ENCODE data around the gene NOP10. TPM values are rescaled to one million over a fixed set of nuclear protein-coding genes. Genes with fewer than 3 reads are reported as not detected.

NOP10 gene
- 504 to 564 TPM (median 541 TPM) in 5 replicates for total RNA-seq (2022; extraction: Qiagen RNA extraction)

GRCh38 chr15:34342737-34343575, at the start of gene NOP10, which contains the start of gene NUTM1:
TSS of gene NOP10 (minus strand) at chr15:34343136. CDS start at chr15:34343073, 63 bp downstream.
TSS of gene NUTM1 (plus strand) at chr15:34343315. CDS start at chr15:34343697, 382 bp downstream.

DNA sequence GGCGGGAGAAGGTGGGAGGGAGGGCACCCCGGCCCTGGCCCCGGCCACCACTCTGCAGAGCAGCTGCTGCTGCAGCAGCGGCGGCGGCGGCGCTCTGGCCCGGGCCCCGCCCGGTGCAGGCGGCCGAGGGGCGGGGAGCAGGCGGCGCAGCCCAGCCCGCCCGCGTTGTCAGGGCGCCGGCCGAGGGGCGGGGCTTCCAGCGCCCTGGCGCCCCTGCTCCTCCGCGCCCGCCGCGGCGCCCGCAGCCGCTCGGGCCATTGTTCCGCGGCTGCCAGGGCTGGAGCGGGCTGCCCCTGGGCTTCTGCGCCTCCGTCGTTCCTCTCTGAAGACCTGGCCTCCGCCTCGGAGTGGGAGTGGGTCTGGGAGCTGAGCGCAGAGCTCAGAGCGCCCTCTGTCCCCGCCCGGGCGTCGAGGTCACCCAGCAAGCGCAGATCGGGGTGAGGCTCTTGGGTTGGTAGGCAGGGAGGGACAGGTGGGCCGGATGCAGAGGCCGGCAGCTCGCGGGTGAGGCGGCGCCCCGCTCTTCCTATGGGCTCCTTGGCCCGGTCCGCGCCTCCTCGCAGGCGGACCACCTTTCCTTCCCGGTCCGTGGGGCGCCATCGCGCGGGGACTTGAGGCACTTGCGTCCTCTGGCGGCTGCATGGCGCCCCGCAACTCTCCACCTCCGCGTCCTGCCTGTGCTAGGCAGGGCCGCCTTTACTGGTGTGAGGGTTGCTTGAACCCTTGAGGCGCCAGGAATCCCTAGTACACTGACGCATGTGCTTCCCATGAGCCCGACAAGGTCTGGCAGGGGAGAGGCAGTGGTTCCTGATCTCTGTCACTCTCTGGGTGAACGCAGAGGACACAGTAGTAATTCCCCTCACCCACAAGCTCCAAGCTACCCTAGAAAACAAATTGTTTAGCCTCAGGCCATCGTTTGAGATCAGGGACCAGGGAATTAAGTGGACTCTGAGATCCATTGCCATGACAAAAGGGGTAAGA, 24.5 kb upstream of the NOP10 start, which contains the start of gene LPCAT4:
Gene LPCAT4, minus strand, starts transcription at position 96 of the 981 bp plus-strand sequence. CDS start 96 bp downstream, outside the sequence.

DNA sequence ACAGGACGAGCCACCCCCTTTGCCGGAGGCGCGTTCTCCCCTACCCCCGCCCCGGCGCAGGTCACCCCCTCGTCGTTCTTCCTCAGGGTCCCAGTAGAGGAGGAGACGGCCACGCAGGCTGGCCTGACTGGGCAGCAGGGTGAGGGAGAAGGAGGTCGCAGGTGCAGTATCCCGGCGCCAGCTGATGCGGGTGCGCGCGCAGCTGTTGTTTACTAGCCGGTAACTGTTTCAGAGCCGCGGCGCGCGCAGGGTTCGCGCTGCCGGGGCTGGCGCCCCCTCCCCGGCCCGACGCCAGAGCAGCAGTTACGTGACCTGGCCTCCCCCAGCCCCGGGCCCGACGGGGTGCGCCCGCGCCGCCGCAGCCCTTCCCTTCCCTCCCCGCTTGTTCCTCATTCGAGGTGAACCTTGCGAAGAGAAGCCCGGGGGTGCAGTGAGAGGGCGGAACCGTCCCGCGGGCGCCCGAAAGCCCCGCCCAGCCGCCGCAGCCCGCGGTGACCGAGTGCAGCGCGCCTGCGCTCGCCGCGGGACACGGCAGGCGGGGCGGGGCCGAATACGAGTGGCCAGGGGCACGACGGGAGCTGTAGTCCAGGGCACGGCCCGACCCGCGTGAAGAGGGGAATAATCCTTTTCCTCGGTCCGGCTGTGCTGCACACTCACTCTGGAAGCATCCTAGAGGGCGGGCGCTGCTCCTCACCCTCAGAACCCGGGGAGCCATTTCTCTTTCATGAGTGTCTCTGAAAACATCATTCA, 5.2 kb downstream of the NOP10 start, which contains the start of gene SLC12A6:
Gene SLC12A6, minus strand, starts transcription at position 225 of the 750 bp plus-strand sequence. CDS start 1,101 bp downstream, outside the sequence.

Other genes with a start within 250 kb of the NOP10 start
- gene EMC7, start 241.3 kb downstream of the NOP10 start, total RNA-seq (2022; extraction: Qiagen RNA extraction): 123 to 144 TPM (median 139 TPM) in 5 replicates
- gene PGBD4, start 241.1 kb downstream of the NOP10 start, total RNA-seq (2022; extraction: Qiagen RNA extraction): 1.1 to 1.8 TPM (median 1.5 TPM) in 5 replicates
- gene KATNBL1, start 133.0 kb downstream of the NOP10 start, total RNA-seq (2022; extraction: Qiagen RNA extraction): 25.3 to 32.5 TPM (median 28.4 TPM) in 5 replicates
- gene EMC4, start 118.1 kb downstream of the NOP10 start, total RNA-seq (2022; extraction: Qiagen RNA extraction): 192 to 207 TPM (median 197 TPM) in 5 replicates
- gene SLC12A6, start 5.4 kb downstream of the NOP10 start, total RNA-seq (2022; extraction: Qiagen RNA extraction): 3.5 to 6.4 TPM (median 5.6 TPM) in 5 replicates
- not detected in 5 replicates for gene NUTM1, start 179 bp upstream of the NOP10 start, total RNA-seq (2022; extraction: Qiagen RNA extraction)
- 43.3 to 68.2 TPM (median 61.0 TPM) in 5 replicates for gene LPCAT4, start 24.1 kb upstream of the NOP10 start, total RNA-seq (2022; extraction: Qiagen RNA extraction)
- gene GOLGA8A, start 94.7 kb upstream of the NOP10 start, total RNA-seq (2022; extraction: Qiagen RNA extraction): 4.7 to 9.6 TPM (median 6.8 TPM) in 5 replicates
- 13.1 to 21.4 TPM (median 16.3 TPM) in 5 replicates for gene GOLGA8B, start 240.5 kb upstream of the NOP10 start, total RNA-seq (2022; extraction: Qiagen RNA extraction)